Activated CD4-positive, alpha-beta T cell treated with anti-CD3 and anti-CD28 coated beads, Interleukin-2, amount 50 U/mL, for 48 hours (primary cell): ENCODE data around the gene KCNJ4.
"Not testable (repeated sequence)": the region's sequence is repeated elsewhere in the genome, so short reads cannot be mapped to it uniquely, and the experiment has no call there.

Experiments used
- DNase-seq, 2 experiments: peaks; one replicate each; pipeline ENCODE4 v3.0.0-alpha.2; 2020

KCNJ4 gene

DNA sequence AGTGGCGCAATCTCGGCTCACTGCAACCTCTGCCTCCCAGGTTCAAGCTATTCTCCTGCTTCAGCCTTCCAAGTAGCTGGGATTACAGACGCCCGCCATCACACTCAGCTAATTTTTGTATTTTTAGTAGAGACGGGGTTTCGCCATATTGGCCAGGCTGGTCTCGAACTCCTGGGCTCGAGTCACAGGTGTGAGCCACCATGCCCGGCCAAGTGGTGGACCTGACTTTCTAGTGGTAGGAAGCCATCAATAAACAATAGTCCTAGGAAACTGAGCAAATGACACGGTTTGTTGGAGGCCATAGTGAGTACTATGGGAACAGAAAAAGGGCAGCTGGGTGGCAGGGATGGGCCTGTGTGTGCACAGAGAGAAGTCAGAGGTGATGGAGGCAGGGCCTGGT lies 15.2 kb upstream of the KCNJ4 start:
- DNase-seq: not testable (repeated sequence)

DNA sequence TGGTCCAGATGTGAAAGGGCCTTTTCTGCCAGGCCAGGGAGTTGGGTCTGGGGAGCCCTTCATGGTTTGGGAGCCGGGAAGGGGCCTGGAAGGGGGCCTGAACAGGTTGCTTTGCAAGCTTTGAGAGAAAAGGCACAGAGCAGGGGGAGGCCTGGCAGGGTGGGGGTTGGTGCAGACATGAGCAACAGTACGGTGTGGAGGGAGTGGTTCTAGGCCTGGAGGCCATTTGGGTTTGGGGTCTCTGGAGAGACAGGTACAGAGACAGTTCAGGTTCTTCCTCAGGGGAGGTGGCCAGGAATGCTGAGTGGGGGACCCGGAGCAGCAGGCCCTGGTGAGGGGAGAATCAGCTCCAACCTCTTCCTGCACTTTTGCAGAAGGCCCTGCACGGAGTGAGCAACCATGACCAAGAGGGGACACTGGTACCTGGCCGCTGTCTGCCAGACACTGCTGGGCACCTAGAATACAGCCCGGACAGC lies 14.3 kb upstream of the KCNJ4 start:
- no peak for DNase-seq

DNA sequence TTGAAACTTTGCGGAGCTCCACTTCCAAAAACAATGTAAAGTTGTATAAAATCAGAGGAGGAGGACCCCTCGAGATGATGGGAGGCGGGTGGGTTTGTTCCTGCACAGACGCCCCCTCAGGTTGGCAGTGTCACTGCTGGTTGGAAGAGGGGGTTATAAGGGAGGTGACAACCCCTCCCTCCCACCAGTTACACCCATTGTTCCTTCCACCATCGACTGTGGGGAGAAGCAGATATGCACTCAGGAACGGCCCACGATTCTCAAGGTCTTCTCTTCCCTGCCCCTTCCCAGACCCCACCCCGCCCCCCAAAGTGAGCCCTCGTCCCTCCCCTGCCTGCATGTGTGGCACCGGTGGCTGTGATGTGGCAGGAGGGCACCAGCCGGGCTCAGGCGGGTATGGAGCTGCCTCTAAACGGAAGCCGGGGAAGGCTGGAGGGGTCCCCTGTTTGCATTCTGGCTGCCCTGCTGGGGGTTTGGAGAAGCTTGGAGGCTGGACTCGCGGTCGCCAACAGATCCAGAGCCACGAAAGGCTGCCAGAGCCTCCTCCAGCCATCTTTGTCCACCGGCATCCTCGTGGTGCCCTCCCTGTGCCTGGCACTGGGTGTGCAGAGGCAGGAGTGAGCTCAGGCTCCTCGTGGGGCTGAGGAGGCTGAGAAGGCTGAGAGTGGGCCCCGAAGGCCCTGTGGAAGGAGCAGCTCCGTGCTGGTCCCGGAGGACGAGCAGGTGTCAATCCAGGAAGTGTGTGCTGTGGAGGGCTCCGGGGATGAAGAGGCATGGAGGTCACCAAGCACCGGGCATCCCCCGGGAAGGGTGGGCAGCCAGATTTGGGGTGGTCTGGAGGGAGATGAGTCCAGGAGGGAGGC lies 13.7 kb upstream of the KCNJ4 start:
- DNase-seq: no peak

DNA sequence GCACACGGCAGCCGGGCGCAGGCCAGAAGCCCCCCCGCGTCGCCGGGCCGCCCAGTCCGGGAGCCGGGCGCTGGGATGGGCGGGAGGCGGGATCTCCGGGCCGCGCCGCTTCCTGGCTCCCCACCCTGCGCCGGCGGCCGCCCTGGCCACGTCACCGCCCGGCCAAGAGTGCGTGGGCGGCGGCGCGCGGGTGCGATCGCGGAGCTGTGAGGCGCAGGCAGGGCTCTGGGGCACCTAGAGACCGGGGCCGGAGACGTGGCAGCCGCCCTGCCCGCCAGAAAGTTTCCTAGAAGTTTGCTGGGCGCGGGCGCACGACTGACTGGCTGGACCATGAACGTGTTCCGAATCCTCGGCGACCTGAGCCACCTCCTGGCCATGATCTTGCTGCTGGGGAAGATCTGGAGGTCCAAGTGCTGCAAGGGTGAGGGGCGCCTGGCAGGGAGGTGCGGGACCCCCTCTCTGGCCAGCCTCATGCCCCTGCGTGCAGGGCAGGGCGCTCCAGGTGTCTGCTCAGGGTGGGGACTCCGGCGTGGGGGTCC lies 13.0 kb upstream of the KCNJ4 start, which contains the start of gene KDELR3:
Gene KDELR3 (plus strand): TSS at position 193 of the 539 bp plus-strand sequence. CDS start 138 bp downstream, at position 331.
- DNase-seq: peak; percentile 70 to 73

DNA sequence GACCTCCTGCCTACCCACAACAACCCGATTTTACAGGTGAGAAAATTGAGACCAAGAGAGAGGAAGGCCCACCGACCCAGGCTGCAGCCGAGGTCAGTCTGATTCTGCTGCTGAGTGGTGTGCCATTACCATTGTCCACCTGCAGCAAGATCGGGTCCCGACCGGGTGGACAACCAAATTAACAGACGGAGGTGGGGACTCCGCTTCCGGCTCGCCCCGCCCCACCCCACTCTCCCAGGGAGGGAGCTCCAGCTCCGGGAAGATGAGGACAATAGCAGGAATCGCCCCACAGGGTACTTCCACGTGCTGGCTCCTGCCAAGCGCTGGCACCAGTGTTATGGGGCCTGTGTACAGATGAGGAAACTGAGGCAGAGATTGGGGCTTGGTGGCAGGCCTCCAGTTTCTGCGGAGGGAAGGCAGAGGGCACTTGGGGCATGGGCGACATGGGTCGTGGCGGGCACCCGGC lies 12.5 kb upstream of the KCNJ4 start:
- DNase-seq: no peak

DNA sequence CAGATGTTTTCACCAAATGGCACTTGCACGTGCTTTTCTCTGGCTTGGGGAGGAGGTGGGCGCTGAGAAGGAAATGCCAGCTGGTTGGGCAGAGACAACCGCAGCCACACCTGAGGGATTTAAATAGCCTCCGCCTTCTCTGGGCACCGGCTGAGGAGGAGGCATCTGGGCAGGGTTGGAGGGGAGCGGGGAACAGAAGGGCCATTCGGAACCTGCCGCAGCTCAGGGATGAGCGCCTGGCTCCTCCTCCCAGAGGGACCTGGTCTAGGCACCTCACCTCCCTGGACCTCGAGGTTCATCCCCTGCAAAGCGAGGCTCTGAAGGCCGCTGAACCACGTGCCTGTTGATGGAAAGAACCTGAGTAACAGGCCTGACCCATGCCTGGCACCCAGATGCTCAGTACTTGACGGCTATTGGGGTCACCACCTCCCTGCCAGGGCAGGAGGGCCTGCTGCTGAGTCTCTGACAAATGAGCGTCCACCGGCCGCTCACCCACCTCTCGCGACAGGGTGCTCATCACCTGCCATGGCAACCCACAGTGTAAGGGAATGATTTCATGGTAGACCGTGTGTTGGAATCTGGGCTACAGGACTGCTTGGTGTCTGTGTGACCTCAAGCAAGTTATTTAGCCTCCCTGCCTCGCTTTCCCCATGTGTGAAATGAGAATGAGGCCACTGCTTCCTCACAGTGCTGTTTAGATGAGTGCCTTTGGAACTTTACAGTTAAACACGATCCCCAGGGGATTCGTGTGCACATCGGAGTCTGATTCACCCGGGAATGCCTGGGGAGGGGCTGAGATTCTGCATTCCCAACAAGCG lies 10.9 kb upstream of the KCNJ4 start:
- no peak for DNase-seq

DNA sequence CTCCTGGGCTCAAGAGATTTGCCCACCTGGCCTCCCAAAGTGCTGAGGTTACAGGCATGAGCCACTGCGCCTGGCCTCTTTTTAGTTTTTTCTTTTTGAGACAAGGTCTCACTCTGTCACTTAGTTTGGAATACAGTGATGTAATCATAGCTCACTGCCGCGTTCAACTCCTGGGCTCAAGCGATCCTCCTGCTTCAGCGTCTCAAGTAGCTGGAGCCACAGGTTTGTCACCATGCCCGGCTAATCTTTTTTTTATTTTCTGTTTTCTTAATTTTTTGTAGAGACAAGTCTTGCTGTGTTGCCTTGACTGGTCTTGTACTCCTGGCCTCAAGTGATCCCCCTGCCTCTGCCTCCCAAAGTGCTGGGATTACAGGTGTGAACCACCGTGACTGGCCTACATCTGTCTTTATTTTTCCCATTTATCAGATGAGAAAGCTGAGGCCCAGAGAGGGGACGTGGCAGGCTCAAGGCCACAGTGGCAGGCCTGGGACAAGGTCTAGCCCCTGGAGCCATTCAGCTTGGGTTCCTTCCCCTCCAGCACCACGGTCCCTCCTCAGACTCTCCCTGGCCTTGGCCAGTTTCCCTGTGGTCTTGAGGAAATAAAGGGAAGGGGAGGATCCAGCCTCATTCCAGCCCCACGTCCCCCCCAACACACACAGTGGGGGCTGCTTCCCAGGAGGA lies 10.1 kb upstream of the KCNJ4 start:
- no peak for DNase-seq

DNA sequence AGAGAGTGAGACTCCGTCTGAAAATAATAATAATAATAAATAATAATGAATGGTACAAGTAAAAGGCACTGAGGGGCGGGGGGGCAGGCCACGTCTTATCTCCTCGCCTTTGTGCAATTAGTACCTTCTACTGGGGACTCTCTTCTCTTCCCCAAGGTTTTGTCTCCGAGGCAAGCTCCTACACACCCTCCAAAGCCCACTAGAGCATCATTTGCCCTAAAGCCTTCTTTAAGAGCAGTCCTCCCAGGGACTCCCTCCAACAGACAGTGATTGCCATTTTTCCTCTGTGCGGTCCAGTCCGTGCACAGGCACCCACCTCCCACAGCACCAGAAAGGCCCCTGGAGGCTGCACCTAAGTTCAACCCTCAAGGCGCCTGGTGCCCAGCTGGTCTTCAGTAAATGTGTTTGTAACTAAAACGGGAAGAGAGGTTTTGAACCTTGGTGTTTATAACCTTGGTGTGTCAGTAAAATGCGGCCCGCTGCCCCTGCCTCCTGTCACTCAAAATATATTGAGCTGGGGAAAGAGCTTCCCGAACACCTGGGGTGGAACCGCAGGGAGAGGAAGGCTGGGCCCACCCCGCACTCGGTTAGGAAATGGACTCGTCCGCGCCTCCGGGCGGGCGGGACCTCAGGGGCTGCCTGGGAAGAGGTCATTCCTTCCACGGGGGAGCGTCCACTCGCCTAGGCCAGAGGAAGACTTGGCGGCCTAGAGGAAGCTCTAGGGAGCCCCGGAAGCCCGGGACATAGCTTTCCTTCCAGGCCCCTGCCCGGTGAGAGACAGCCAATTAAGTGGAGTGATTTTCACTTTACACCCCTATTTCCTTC lies 8.2 kb upstream of the KCNJ4 start:
- no peak for DNase-seq

DNA sequence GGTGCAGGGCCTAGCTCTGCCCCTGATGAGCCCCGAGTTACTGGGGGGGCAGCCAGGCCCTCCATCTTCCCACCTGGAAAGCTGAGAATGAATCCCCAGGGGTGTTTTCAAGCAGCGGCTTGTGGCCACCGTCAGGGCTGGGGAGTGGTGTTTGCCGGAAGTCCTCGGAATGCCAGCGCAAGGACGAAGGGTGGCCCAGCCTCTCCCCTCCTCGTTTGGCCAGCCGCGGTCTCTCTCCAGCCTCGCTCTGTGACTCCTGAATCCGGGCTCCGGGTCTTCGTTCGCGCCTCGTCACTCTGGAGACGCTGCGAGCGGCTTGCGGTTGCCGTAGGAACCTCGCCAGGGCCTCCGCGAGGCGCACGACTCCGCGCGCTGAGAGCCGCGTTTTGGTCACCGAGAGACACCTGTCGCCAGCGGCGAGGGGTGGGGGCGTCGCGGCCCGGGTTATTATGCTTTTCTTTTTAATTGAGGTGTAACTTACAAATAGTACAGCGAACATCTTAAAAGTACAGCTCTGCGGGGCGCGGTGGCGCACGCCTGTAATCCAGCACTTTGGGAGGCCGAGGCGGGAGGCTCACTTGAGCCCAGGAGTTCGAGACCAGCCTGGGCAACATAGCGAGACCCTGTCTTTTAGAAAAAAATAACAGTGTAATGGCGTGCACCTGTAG lies 6.5 kb upstream of the KCNJ4 start:
- peak; percentile 70 to 75 for DNase-seq

DNA sequence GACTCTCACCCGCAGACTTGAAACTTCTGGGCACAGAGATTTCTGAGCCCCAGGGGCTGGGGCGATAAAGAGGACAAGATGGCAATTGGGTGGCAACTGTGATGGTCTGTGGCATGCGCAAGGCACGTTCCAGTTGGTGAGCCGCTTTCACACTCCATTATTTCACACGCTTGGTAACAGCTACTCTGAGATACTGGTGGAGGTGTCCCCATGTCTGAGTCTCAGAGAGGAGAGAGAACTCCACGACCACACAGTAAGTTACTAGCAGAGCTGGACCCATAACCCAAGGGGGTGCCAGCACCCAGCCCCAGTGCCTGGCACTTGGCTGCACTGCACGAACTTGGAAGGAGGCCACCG lies 6.0 kb upstream of the KCNJ4 start:
- DNase-seq: no peak

DNA sequence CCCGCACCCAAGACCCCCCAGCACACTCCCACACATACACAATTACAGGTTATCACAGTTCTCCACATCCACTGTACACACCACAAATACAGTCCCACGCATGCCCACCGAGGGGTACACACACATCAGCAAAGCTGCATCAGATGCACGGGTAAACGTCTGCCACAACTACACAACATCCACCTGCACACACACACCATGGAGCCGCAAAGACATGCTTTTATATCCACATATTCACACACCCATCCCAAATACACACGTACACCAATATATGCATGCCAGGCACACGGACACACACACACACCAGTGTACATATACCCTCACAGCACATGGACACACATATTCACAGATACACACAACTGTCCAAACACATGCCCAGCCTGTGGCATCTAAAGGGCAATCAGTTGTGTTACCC lies 5.4 kb upstream of the KCNJ4 start:
- DNase-seq: no peak

DNA sequence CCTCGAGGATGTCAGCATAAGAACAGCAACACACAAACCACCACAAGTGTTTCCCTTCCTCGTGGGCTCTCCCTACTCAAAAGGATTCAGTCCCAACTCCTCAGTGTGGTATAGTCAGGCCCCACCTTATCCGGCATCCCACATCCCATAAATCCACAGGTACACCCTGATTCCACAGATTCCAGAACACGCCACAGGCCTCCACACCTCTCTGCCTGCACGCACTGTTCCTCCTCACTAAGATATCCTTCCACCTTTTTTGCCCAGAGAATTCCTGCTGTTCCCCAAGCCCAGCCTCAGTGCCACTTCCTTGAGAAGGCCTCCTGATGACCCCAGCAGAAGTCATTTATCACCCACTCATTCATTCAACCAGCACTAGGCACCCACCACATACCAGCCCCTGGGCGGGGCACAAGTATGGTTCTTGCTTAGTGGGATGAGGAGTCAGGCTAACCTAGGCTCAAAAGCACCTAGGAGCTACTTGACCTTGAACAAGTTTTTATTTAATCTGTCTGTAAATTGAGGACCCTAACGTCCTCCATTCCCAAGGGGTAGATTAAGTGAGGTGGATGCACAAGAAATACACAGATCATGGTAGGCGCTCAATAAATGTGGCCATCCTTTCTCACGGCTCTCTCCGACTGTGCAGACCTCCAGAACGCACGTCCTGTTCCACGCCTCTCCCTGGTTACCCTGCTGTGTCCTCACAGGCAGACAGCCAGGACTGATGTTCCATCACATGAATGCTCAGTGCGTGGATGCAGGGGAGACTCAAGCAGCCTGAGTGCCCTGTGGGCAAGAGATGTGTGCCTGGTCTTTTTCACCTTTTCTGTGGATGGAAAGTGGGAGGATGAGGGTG lies 2.1 kb upstream of the KCNJ4 start:
- DNase-seq: no peak

DNA sequence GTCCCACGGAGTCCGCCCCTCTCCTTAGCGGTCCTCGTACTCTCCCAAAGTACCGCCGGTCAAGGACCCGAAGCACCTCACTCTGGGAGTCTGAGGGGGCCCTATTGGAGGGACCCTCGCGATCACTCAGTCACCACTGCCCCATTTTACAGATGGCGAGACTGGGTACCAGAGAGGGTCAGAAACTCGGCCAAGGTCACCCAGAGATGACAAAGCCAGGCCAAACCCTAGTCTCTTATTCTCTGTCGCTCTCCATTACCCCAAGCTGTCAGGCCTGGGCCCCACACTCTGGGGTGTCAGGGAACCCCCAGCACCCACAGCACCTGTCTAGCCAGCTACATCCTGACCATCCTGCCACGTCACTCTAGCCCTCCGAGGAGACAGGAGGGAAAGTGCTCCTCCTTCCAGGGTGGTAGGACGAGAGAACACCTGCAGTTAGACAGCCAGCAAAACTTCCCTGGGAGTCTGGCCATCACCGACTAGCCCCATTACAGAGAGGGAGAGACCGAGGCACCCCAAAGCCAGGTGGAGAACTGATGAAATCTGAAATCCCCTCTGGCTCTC lies 1.4 kb upstream of the KCNJ4 start:
- no peak for DNase-seq

DNA sequence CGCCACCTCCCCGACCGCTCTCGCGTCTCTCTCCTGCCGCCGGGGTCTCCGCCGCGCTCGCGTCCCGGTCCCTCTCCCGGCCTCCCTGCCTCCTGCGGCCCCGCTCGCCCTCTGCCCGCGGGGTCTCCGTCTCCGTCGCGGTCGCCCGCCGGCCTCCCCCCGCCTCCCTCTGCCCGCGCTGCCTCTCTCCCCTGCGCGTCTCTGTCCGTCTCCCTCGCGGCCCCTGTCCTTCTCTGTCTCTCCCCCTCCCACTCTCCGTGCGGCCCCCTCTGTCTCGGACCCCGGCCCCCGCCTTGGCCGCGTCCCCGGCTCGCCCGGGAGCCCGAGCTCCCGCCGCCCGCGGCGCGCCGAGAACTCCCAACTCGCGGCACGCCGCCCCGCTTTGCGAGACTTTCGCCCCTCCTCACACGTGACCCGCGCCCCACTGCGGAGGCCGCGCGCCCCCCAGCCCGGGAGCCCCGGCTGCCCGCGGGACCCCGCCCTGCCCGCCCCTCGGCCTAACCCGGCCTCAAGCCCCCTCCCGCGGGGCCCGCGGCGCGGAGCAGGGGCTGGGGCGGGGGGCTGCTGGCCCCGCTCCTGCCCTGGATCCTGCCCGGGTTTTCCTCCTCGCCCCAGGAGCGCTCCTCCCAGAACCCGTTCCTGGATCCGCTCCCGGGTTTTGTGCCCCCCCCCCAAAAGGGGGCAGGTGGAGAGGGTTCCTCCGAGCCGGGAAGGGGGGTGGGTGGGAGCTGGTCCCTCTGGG lies 702 bp upstream of the KCNJ4 start:
- DNase-seq: peak; percentile 13 to 23

DNA sequence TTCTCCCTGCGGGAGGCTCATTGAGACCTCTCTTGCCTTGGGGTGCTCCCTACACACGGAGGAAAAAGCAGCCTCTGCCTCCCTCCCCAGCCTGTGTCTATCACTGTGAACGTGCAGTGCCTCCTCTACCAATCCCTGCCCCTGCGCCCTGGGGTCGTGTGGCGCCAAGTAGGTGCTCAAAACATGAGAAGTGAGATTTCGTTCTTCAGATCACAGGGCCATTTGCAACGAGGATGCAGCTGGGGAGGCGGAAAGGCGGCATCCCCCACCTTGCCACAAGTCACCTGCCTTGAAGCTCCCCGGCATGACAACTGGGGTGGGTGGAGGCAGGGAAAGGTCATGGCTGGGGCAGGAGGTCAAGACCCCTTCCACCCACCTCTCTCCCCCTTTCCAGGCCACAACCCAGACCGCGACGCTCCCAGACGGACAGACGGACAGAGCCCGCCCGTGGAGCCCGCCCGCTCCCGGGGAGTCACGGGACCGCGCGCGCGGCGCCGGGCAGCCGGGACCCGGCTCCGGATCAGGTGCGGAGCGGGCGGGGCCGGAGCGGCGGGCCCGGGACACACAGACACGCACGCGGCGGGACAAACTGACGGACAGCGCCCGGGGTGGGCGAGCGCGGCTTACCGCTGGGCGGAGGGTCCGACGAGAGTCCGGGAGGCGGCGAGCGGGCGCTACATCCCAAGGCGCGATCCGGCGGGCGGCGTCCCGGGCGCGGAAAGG lies 485 bp downstream of the KCNJ4 start:
- DNase-seq: peak in 1 of 2 experiments; percentile 20

DNA sequence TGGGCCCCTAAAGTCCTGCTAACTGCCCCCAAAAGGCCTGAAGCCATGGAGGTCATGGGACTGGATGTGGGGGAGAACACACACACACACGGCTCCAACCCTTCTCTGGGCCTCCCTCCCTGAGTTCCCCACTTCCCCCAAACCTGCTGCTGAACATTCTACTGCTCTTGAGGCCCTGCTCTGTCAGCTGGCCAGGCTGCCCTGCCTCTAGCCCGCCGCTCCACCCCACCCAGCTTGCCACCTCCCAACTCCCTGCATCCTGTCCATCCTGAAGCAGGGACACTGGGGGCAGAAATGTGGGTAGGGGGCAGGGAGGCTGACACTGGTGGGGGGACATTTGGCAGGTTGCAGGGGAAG lies 1.0 kb downstream of the KCNJ4 start:
- DNase-seq: no peak

DNA sequence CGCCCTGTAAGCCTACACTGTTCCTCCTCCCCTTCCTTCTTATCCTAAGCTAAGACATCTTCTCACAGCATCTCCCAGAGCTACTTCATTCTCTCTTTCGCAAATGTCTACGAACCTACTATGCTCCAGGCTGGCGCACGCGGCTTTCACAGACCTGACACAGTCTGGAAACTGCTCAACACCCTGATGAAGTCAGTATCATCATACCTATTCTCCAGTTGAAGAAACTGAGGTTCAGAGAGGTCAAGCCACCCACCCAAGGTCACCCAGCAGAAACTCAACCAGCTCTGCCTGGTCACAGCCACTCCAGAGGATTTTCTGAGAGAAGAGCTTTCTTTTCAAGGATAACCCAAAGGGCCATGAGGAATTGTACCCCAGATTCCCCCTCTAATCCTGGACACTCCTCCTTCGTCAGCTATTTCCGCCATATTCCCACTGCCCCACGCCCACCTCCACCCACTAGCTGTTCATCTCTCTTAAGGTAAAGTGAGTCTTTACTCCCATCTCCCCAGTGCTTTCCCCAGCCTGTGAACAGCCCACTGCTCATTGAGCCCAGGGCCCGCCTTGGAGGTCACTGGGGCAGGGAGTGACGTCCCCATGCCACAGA lies 1.8 kb downstream of the KCNJ4 start:
- DNase-seq: no peak

DNA sequence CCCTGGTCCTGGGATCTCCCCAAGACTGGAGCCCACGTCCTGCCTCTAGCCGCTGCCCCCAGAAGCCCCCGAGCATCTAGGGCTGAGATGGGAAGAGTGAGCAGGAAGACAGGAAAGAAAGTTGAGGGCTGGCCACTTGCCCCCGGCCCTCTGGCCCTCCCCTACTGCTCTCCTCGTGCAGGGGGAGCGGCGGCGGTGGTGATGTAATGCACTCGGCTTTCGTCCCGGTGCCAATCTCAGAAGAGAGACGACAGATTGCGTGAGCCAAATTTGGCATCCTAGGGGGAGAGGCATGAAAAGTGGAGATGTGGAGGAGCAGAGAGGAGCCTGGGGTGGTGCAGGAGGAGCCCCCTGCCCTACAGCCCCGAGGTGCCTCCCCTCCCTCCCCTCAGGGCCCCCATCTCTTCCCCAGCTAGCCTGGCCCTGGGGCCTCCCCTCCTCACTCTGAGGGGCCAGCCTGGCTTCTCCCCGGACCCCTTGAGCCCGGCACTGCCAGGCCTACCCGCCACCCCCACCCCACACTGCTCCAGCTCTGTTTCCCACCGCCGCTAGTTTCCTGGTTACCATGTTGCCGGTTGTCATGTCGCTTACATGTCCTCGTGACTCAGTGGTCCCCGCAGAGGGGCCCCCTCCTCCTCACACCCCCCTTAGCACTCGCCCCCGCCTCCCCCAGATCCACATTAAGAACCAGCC lies 2.5 kb downstream of the KCNJ4 start:
- DNase-seq: no peak
